HG02610 (cell line): ENCODE data around the gene INTS2.
"Not testable (repeated sequence)": the region's sequence is repeated elsewhere in the genome, so short reads cannot be mapped to it uniquely, and the experiment has no call there.

Experiments
- ATAC-seq: cut with Tn5 transposase; IDR thresholded peaks from one replicate; pipeline ENCODE4 v1.9.1; 2021; ENCODE audit warnings: mild to moderate bottlenecking, moderate library complexity; ENCODE audit not compliant: unreplicated experiment

The INTS2 gene

DNA sequence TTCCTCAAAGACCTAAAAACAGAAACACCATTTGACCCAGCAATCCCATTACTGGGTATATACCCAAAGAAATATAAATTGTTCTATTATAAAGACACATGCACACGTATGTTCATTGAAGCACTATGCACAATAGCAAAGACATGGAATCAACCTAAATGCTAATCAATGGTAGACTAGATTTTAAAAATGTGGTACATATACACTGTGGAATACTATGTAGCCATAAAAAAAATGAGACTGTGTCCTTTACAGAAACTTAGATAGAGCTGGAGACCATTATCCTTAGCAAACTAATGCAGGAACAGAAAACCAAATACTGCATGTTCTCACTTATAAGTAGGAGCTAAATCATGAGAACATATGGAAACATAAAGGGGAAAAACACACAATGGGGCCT is 100.9 kb downstream of the INTS2 start:
- ATAC-seq, result not testable (repeated sequence)

DNA sequence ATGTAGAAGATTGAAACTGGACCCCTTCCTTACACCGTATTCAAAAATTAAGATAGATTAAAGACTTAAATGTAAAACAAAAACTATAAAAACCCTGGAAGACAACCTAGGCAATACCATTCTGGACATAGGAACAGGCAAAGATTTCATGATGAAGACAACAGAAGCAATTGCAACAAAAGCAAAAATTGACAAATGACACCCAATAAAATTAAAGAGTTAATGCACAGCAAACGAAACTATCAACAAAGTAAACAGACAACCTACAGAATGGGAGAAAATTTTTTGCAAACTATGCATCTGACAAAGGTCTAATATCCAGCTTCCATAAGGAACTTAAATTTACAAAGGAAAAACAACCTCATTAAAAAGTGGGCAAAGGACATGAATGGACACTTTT is 101.6 kb downstream of the INTS2 start:
- not testable (repeated sequence) for ATAC-seq

DNA sequence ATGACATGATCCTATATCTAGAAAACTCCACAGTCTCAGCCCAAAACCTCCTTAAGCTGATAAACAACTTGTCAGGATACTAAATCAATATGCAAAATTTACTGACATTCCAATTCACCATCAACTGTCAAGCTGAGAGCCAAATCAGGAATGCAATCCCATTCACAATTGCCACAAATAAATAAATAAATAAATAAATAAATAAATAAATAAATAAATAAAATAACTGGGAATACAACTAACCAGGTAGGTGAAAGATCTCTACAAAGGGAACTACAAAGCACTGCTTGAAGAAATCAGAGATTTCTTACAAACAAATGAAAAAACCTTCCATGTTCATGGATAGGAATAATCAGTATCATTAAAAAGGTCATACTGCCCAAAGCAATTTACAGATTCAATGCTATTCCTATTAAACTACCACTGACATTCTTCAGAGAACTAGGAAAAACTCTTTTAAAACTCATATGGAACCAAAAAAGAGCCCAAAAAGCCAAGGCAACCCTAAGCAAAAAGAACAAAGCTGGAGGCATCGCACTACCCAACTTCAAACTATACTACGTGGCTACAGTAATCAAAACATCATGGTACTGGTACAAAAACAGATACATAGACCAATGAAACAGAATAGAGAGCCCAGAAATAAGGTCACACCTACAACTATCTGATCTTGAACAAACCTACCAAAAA is 102.2 kb downstream of the INTS2 start:
- ATAC-seq, result no peak

DNA sequence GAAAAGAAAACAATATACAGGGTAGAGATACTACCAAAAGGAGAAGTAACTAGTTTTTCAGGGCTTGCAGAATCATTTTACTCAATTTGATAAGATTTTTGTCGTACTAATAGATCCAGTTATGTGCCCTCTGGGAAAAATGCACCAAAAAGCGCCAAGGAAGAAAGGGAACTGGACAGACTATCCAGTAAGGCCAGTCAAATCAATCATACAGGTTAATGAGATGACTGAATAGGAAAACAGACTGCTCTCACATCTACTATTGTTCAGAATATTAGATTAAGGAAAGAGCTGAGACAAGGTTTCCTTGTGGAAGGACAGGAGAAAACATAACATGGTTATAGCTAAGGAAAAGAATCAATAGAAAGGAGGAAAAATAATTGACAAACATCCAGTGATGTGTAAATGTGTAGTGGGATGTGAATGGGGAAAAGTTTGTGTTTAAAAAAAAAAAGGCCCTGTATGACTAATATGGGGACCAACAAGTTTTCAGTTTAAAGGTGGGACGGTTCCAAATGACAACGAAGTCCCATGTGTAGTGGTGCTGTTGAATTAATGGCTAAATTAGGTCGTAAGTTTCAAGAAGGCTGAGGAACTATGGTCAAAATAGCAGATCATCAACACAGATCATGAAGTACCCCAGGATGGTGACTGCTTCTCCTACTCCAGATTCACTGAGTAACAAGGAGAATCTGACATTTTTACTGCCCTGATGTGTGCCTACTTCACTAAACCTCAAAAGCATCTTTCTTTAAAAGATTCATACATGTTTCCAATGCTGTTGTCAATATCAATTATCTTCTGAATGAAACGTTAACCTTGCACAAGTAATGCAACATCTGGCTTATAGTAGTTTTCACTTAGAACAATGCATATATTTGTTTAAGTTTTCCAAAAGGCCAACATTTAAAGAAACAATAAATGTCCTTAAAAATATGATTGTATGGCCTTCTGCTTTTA is 105.2 kb downstream of the INTS2 start:
- peak; percentile 53 for ATAC-seq

DNA sequence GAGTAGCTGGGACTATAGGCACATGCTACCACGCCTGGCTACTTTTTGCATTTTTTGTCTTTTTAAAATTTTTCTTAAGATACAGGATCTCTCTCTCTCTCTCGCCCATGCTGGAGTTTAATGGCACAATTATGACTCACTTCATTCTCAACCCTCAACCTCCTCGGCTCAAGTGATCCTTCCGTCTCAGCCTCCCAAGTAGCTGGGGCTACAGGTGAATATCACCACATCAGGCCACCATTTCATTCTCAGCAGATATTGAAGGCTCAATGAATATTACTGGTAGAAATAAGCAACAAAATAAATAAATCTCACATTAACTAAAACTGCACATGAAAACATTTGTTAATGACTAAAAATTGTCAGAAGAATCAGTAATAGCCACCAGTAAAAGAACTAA is 106.1 kb downstream of the INTS2 start:
- ATAC-seq, result no peak

DNA sequence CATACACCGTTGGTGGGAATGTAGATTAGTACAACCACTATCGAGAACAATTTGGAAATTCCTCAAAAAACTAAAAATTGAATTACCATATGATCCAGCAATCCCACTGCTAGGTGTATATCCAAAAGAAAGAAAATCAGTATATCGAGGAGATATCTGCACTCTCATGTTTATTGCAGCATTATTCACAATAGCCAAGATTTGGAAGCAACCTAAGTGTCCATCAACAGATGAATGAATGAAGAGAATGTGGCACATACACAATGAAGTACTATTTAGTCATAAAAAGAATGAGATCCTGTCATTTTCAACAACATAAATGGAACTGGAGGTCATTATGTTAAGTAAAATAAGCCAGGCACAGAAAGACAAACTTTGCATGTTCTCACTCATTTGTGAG is 108.5 kb downstream of the INTS2 start:
- not testable (repeated sequence) for ATAC-seq

DNA sequence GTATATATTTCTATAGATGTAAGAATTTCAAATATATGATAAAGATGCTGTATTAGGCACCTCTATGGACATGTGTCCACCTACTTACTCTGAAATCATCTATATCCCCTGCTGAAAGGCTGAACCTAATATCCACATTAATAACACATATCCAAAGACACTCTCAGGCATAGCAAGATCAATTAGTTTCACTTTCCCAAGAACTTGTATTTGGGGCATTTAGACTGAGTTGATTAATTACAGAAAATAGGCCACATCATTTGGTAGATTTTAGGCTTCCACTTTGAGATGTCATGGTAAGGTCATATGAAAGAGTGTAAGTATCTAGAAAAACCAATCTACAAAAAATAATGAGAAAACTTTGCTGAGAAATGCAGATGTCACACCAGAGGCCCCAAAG is 109.6 kb downstream of the INTS2 start:
- no peak for ATAC-seq

DNA sequence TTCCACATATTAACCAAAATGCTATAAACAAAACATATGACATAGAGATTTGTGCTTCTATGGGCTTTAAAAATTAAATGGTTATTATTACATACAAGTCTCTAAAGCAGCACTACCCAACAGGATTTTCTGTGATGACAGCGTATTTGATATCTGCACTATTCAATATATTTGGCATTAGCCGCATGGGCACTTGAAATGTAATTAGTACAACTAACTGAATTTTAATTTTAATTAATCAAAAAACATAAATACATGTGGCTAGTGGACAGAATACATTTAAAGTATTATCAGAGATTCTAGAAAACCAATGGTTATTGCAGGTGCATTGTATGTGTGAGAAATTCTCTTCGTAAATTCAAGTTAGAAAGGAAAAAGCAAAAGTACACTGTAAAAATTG is 110.3 kb downstream of the INTS2 start:
- no peak for ATAC-seq

DNA sequence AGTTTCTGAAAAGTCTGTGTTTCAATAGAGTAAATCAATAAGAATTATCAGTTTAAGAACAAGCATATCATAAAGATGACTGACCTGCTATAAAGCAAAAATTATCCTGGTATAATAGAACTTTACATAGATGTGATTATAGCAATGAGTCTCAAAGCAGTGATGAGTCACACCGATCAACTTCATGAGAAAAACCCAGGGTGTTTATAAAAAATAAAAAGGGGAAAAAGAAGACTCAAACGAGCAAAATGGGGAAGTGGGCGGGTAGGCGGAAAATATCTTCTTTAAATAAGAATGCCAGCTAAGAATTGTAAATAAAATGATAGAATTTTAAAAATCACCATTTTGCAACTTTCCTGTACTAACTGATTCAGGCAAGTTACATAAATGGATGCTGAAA is 111.2 kb downstream of the INTS2 start:
- no peak for ATAC-seq

DNA sequence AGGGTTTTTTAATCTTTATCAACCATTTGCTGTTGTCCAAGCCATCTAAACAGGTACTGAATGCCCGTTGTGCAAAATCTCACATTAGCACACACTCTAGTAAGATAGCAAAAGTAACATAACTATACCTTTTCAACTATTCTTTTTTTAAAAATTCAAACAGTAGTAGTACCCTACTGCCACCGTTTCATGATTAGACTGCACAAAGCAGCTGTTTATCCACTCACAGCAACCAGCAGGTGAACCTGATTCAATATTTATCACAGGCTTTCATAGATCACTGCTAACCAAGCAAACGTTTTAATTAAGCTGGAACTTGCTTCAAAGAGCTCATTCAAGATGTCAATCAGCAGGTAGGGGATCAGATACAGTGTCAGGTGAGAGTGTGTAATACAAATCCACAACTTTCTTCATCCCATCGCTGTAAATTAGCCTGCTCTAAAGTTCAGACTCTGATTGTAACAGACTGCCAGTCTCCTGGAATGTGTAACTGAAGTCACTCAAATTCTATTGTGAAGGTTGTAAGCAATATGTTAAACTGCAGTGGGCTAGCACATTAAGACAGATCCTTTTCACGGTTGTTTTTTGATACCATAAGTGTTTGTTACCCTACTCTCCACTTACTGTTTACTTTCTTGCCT is 111.8 kb downstream of the INTS2 start:
- ATAC-seq, result no peak
